KMS-11 (cell line): ENCODE results near the gene ARL5B.
A peak's percentile ranks its signal among the peaks of the same experiment; 100 is the strongest.

Source experiments
- H2AFZ ChIP-seq: fragments of 200-600 bp; sonication (generic); 2 replicates; pipeline ENCODE4 v1.6.1; 2016; ENCODE audit warnings: antibody characterized with exemption, mixed run types, low read depth
- H3K27ac ChIP-seq: fragments of 200-600 bp; sonication (generic); 2 replicates; pipeline ENCODE4 v1.6.1; 2016; ENCODE audit warnings: mild to moderate bottlenecking, mixed run types
- H3K27me3 ChIP-seq: fragments of 200-600 bp; sonication (generic); 2 replicates; pipeline ENCODE4 v1.6.1; 2017; ENCODE audit warnings: mild to moderate bottlenecking, low read depth, mixed run types, moderate library complexity; ENCODE audit not compliant: insufficient read depth
- H3K36me3 ChIP-seq: fragments of 200-600 bp; sonication (generic); 2 replicates; pipeline ENCODE4 v1.6.1; 2017; ENCODE audit warnings: mild to moderate bottlenecking, mixed run types; ENCODE audit not compliant: insufficient read depth
- H3K4me1 ChIP-seq: fragments of 200-600 bp; sonication (generic); 2 replicates; pipeline ENCODE4 v1.6.1; 2016; ENCODE audit warnings: mild to moderate bottlenecking, low read depth, mixed run types; ENCODE audit not compliant: poor library complexity, severe bottlenecking
- H3K4me2 ChIP-seq: fragments of 200-600 bp; sonication (generic); 2 replicates; pipeline ENCODE4 v1.7.0; 2016; ENCODE audit warnings: mild to moderate bottlenecking, mixed run types
- H3K4me3 ChIP-seq: fragments of 200-600 bp; sonication (generic); IDR thresholded peaks from 2 replicates; pipeline ENCODE4 v1.6.1; 2017; ENCODE audit warnings: low read depth, low read length, mixed read lengths; ENCODE audit not compliant: insufficient read depth
- H3K79me2 ChIP-seq: fragments of 200-600 bp; sonication (generic); 2 replicates; pipeline ENCODE4 v1.6.1; 2016; ENCODE audit warnings: low read depth, mixed run types; ENCODE audit not compliant: insufficient read depth
- H3K9ac ChIP-seq: fragments of 200-600 bp; sonication (generic); 2 replicates; pipeline ENCODE4 v1.6.1; 2016; ENCODE audit warnings: mild to moderate bottlenecking, mixed run types
- H4K20me1 ChIP-seq: fragments of 200-600 bp; sonication (generic); 2 replicates; pipeline ENCODE4 v1.6.1; 2016; ENCODE audit warnings: mild to moderate bottlenecking, mixed run types; ENCODE audit not compliant: insufficient read depth
- CTCF ChIP-seq: fragments of 200-600 bp; sonication (generic); conservative IDR thresholded peaks from 2 replicates; pipeline ENCODE4 v1.6.1; 2017; ENCODE audit warnings: low read depth, mild to moderate bottlenecking, antibody characterized with exemption, low read length, moderate library complexity, mixed read lengths

ARL5B gene

DNA sequence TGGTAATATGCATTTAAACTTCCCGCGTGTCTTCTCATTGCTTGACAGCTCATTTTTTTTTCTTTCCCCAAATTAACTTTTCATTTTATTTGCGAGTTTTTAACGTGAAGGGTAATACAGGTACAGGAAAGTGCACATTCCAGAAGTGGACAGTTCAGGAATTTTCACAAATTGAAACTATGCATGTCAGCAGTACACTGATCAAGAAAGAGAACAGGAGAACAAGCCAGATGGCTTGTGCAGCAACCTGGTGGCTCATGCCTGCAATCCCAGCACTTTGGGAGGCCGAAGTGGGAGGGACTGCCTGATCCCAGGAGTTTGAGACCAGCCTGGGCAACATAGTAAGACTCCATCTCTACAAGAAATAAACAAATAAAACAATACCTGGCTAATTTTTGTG lies 28.5 kb downstream of the ARL5B start:
- H3K27me3 ChIP-seq = no peaks in the 10 kb centered on the region
- H3K36me3 ChIP-seq = no peaks in the 10 kb centered on the region
- H4K20me1 ChIP-seq = no peaks in the 10 kb centered on the region
- H3K27ac ChIP-seq = no peak overlapping the region
- no peak overlapping the region for H2AFZ ChIP-seq
- no peak overlapping the region for H3K4me3 ChIP-seq
- TF ChIP-seq CTCF = no peak
- no peak overlapping the region for H3K9ac ChIP-seq
- no peak overlapping the region for H3K4me2 ChIP-seq
- H3K79me2 ChIP-seq = no peaks in the 10 kb centered on the region
- no peaks in the 10 kb centered on the region for H3K4me1 ChIP-seq

DNA sequence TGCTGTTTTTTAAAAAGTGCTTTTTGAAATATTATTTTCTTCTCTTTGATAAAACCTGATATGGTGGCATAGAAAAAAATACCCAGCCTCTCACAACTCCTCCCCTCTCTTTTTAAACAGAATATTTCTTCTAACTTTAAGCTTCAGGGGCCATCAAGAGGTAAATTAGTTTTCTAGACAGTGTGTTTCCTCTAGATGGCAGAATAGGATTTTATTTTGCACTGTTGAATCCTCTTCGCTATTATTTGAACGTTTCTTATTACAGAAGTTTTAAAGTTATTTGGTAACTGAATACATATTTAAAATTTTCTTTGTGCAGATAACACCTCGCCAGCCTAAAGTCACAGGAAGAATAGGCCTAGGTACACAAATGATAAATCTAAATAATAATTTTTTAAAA lies 30.3 kb downstream of the ARL5B start:
- Histone ChIP-seq H2AFZ (no peak overlapping the region), H3K27ac (no peak overlapping the region), H3K36me3 (no peaks in the 10 kb centered on the region), H3K4me1 (no peaks in the 10 kb centered on the region), H4K20me1 (no peaks in the 10 kb centered on the region), H3K9ac (no peak overlapping the region), H3K27me3 (no peaks in the 10 kb centered on the region), H3K4me3 (no peak overlapping the region), H3K4me2 (no peak overlapping the region), H3K79me2 (no peaks in the 10 kb centered on the region)
- peak; percentile 55; the same call in 1 of the 2 replicates for TF ChIP-seq CTCF

DNA sequence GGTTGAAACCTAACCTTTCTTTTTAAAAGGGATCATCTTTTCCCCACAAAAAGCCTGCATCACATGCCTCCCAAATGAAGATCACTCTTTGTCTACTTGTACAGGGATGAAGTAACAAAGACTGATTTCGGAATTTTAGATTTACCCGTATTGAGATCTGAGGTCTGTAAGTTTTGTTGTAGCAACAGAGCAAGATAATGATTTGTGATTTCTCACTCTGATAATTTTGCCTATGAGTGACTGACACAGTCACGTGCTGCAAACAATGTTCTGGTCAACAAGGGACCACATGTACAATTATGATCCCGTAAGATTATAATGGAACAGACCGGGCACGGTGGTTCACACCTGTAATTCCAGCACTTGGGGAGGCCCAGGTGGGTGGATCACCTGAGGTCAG lies 31.3 kb downstream of the ARL5B start:
- Histone ChIP-seq H3K4me2 (no peak overlapping the region), H3K9ac (no peak overlapping the region), H4K20me1 (no peaks in the 10 kb centered on the region), H3K27me3 (no peaks in the 10 kb centered on the region), H3K79me2 (no peaks in the 10 kb centered on the region), H3K36me3 (no peaks in the 10 kb centered on the region), H3K27ac (no peak overlapping the region), H3K4me1 (no peaks in the 10 kb centered on the region), H2AFZ (no peak overlapping the region), H3K4me3 (no peak overlapping the region)
- no peak for TF ChIP-seq CTCF

GRCh38 chr10:18699849-18700840 lies 40.9 kb downstream of the ARL5B start:
- Histone ChIP-seq H3K27ac (no peak overlapping the region), H3K4me1 (no peaks in the 10 kb centered on the region), H3K4me2 (no peak overlapping the region)

More at GRCh38 chr10:18699849-18700840, 40.9 kb downstream of the ARL5B start:
- no peaks in the 10 kb centered on the region for H3K79me2 ChIP-seq
- no peaks in the 10 kb centered on the region for H4K20me1 ChIP-seq
- no peak for TF ChIP-seq CTCF
- H3K9ac ChIP-seq = no peak overlapping the region
- no peak overlapping the region for H2AFZ ChIP-seq
- H3K4me3 ChIP-seq = no peak overlapping the region
- no peaks in the 10 kb centered on the region for H3K36me3 ChIP-seq
- H3K27me3 ChIP-seq = no peaks in the 10 kb centered on the region
